Activated CD8-positive, alpha-beta memory T cell treated with anti-CD3 and anti-CD28 coated beads, Interleukin-2, amount 50 U/mL, for 48 hours (primary cell): ENCODE results near the gene MAP3K14.

ENCODE experiments used
- DNase-seq: peaks from one replicate; pipeline ENCODE4 v3.0.0-alpha.2; 2020

MAP3K14 gene

GRCh38 chr17:45338996-45339535 is 22.2 kb upstream of the MAP3K14 start:
- DNase-seq, result peak; percentile 25

DNA sequence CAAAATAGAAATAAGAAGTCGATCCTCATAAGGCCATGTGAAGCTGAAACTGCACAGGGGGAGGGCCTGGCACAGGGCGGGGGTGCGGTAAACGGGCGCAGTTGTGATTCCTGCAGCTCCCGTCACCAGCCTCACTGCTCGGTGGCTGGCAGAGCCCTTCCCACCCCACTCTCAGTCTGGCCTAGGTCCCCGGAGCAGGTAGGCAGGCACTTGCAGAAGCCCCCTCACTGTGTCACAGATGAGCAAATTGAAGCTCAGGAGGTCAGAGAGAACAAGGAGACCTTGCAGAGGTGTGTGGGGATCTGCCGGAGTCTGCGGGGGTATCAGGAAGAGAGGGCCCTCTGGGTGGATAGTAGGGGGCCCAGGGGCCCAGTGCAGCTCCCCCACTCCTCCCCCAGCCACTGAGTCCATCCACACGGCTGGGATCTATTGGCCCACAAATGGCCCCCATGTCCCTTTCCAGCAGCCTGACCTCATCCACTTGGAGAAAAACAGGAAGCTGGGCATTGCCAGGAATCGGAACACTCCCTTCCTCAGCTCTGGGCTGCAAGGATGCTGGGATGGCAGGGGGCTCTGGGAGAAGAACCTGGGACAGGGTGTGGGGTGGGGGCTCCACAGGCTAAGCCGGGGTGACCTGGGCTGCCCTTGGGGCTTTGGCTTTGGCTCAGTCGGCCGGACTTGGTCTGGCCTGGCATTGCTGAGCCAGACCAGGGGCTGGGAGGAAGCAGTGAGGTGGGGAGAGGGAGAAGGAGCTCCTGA is 21.4 kb upstream of the MAP3K14 start:
- DNase-seq, result peak; percentile 34

DNA sequence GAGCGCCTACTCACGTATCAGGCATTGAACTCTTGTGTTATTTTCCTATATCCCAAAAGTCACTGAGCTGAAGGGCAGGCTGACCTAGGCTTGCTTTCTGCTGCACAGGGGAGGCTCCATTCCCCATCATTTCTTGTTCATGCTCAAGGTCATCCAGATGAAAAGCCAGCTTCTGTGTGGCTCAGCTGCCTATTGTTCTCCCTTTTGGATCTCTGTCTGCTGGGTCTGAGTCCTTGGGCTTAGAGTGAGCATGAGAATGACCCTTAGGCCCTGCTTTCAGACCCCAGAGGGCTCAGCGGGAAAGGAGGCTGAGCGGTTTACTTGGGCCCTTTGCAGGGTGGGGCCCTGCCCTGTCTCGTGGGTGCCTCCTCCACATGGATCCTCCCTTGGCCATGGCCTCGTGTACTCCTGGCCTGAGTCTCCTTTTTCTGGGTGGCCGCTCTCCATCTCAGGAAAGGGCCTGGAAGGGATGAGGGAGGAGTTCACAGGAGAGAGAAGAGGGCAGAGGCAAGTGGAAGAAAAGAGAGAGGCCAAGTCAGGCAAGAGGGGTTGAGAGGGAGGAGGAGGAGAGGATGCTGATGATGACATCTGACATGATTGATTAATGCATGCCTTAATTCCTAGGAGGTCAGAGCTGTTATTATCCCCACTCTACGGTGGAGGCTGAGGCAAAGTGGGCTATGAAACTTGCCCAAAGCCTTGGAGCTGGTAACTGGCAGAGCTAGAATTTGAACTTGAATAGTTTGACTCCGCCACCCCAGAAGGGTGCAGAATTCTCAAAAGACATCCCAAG is 19.8 kb upstream of the MAP3K14 start:
- DNase-seq, result no peak

DNA sequence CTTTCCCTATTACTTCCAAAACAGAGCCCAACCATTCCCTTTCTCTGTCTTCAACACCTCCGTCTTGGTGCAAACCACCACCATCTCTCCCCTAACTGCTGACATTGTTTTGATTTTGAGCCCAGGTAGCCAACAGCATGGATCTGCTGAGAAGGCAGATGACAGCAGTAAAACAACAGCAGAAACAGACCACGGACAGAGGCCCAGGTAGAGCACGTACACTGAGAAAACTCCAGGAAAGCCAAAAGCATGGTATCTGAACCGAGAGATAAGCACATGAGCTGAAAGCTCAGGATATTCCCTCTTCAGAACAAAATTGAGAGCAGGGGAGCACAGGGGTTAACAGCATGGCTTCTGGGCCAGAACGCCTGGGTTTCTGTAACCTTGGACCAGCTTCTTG is 18.9 kb upstream of the MAP3K14 start:
- DNase-seq, result no peak

GRCh38 chr17:45334701-45335677 is 18.2 kb upstream of the MAP3K14 start:
- no peak for DNase-seq

GRCh38 chr17:45334231-45334630 is 17.4 kb upstream of the MAP3K14 start:
- no peak for DNase-seq

DNA sequence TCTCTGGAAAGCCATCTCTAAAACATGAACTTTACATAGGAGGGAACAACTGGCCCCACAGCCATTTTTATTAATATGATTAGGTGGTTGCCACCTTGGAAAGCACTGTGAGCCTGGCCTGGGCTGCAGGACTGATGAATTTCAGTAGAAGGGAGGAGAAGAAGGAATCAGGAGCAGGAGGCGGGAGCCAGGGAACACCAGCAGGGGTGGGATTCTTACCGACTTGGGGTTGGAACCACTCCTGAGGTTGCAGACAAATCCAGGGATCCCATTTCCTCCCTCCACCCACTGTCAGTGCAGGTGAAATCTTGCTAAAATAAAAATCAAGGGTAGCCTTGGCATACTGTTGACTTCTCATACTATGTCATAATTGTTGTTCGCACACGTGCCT is 16.9 kb upstream of the MAP3K14 start:
- DNase-seq, result no peak

GRCh38 chr17:45332989-45333701 is 16.3 kb upstream of the MAP3K14 start:
- peak; percentile 47 for DNase-seq

- peak; percentile 28 for DNase-seq
Measured at GRCh38 chr17:45332505-45332904, 15.7 kb upstream of the MAP3K14 start.

DNA sequence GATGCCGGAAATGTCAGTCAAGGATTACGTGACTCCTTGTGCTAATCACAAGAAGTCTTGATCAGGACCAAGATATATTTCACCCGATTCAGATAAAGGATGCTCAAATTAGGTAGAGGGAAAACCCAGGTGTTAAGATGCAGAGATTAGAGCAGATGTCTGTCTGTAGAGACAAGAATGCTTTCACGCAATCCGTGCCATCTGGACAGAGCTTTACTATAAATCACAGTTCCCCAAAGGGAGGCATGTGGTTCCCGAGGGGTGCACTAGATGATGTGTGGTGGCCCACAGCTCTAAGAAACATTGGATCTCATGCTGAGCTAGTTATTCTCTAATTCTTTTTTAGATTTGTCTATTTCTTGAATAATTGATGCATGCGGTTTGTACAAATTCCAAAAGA is 9.8 kb upstream of the MAP3K14 start:
- peak; percentile 4 for DNase-seq

GRCh38 chr17:45325810-45326209 is 9.0 kb upstream of the MAP3K14 start:
- DNase-seq, result no peak

- no peak for DNase-seq
Measured at GRCh38 chr17:45324336-45324735, 7.5 kb upstream of the MAP3K14 start.

- DNase-seq, result no peak
Measured at GRCh38 chr17:45322168-45322567, 5.3 kb upstream of the MAP3K14 start.

GRCh38 chr17:45320931-45321461 is 4.2 kb upstream of the MAP3K14 start:
- no peak for DNase-seq

- no peak for DNase-seq
Measured at GRCh38 chr17:45320349-45320930, 3.6 kb upstream of the MAP3K14 start.

- DNase-seq, result no peak
Measured at GRCh38 chr17:45319239-45319703, 2.5 kb upstream of the MAP3K14 start.

GRCh38 chr17:45318561-45319230 is 1.9 kb upstream of the MAP3K14 start:
- no peak for DNase-seq

- peak; percentile 99 for DNase-seq
Measured at GRCh38 chr17:45317111-45317928, 500 bp upstream of the MAP3K14 start.

GRCh38 chr17:45315648-45316433 is 979 bp downstream of the MAP3K14 start:
- DNase-seq, result no peak
